ENCODE results near the gene ZNF547.

DNA sequence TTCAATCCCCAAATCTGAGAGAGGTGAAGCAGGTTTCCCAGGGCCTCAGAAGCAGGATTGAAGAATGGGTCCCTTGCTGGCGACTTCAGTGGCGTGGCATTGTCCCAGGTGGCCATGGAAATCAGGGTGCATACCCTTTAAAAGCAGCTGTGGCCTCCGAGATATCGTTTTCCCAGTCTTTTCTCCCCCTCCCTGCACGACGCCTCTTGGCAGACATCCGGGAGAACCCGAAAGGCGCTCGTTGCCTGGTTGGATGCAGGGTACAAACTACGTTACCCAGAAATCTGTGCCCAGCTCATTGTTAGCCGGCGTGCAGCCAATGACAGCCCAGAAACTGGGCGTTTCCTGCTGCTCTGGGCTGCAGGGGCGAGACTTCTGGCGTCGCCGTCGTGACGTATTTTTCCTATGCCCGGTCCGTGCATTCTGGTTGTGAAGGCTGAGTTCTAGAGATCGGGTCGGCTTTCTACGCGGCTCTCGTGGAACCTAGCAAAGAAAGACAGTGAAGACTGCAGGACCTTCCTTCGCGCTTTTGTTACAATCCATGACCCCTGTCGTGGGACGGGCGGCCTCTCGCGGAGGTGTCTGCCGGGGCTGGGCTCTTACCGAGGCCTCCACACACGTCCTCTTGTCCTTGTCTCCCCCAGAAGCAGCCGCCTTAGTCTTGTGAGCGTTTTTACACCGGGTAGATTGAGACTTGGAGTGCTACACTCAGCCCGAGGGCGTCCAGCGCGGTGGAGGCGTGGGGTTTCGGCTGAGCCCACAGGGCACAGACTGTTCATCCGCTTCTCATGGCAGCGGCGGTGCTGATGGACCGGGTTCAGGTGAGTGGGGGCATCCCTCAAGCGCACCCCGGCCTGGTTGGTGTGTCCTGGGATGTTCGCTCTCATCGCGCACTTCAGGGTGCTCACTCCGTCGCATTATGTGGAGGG is 12.2 kb upstream of the ZNF547 start, which contains the start of gene ZNF304:
- TF ChIP-seq, protein P1, sequence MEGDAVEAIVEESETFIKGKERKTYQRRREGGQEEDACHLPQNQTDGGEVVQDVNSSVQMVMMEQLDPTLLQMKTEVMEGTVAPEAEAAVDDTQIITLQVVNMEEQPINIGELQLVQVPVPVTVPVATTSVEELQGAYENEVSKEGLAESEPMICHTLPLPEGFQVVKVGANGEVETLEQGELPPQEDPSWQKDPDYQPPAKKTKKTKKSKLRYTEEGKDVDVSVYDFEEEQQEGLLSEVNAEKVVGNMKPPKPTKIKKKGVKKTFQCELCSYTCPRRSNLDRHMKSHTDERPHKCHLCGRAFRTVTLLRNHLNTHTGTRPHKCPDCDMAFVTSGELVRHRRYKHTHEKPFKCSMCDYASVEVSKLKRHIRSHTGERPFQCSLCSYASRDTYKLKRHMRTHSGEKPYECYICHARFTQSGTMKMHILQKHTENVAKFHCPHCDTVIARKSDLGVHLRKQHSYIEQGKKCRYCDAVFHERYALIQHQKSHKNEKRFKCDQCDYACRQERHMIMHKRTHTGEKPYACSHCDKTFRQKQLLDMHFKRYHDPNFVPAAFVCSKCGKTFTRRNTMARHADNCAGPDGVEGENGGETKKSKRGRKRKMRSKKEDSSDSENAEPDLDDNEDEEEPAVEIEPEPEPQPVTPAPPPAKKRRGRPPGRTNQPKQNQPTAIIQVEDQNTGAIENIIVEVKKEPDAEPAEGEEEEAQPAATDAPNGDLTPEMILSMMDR (IDR thresholded peaks at IDR 0.05): no peak
- no peak for TF ChIP-seq ZFX (IDR thresholded peaks at IDR 0.05; ENCODE audit: borderline replicate concordance)

All from 22Rv1 (cell line).